NCI-H2107 treated with DMSO at 0.1 percent for 48 hours (cell line): ENCODE results near the gene CASP7.
A peak's percentile ranks its signal among the peaks of the same experiment; 100 is the strongest.

Experiments
- DNase-seq: peaks from one replicate; lab custom pipeline; 2025; ENCODE audit not compliant: unreplicated experiment; lab: John Stamatoyannopoulos, UW

CASP7 gene

GRCh38 chr10:113665806-113666354, 13.8 kb upstream of the CASP7 start:
- DNase-seq: no peak

GRCh38 chr10:113666682-113667252, 12.9 kb upstream of the CASP7 start:
- no peak for DNase-seq

- no peak for DNase-seq
These were observed 739 bp downstream of the CASP7 start for GRCh38 chr10:113680190-113681111.

GRCh38 chr10:113681533-113682470, 2.1 kb downstream of the CASP7 start:
- DNase-seq: no peak

DNA sequence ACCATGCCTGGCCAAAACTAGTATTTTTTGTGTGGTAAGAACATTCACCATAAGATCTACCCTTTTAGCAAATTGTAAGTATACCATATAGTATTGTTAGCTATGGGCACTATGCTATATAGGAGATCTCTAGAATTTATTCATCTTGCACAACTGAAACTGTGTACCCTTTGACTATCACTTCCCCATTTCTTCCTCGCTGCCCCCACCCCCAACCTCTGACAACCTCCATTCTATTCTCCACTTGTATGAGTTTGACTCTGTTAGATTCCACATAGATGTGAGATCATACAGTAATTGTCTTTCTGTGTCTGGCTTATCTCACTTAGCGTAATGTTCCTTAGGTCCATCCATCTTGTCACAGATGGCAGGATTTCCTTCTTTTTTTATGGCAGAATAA, 3.6 kb downstream of the CASP7 start:
- DNase-seq: no peak

DNA sequence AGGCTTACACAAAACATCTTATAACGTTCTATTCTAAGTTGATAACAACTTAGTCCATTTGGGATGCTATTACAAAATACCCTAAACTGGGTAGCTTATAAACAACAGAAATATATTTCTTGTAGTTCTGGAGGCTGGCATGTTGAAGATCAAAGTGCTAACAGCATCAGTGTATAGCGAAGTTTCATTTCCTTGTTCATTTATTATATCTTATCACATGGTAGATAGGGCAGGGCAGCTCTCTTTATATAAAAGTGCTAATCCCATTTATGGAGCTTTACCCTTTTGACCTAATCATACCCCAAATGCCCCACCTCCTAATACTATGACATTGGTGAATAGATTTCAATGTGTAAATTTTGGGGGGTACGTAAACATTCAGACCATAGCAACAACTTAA, 6.3 kb downstream of the CASP7 start:
- DNase-seq: no peak

GRCh38 chr10:113687037-113687436, 7.3 kb downstream of the CASP7 start:
- no peak for DNase-seq

GRCh38 chr10:113689057-113689456, 9.3 kb downstream of the CASP7 start:
- no peak for DNase-seq

DNA sequence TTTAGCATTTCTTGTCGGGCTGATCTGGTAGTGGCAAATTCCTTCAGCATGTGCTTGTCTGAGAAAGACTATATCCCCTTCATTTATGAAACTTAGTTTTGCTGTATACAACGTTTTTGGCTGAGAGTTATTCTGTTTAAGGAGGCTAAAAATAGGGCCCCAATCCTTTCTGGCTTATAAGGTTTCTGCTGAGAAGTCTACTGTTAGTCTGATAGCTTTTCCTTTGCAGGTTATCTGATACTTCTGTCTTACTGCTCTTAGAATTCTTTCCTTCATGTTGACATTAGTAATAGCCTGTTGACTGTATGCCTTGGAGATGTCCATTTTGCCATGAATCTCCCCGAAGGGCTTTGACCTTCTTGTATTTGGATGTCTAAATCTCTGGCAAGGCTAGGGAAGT, 9.9 kb downstream of the CASP7 start:
- no peak for DNase-seq

DNA sequence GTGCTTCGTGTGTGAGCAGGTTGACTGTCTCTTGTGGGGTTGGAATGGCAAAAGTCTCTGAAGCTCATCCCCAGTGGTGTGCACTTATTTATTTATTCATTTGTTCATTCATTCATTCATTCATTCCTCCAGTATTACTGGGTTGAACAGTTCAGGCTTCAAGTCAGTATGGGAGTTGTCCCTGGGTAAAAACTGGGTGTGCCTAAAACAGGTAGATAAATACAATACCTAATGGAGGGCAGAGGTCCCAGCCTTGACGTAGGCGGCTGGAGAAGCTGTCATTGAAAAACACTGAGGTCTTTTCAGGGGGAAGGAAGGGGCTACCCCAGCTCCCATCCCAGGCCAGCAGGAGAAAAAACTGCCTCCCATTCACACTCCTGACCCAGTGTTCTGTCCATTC, 11.0 kb downstream of the CASP7 start:
- no peak for DNase-seq

- no peak for DNase-seq
These were observed 11.7 kb downstream of the CASP7 start for GRCh38 chr10:113691381-113691780.

DNA sequence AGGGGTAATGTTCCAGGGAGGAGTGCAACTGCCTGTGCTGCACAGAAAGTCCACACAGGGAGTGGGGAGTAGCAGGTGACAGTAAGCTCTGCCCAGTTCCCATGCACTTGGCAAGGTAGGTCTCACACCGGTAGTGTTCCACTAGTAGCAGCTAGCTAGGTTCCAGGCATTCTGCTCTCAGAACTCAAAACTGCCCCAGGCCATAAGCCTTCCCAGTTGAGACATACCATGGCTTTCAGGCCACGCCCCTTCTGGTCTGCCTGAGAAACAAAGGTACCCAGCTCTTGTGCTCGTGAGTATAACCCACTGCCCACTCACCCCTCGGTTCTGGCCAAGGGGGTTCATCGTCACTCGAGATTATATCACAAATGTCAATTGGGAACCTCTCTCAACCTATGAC, 12.6 kb downstream of the CASP7 start:
- no peak for DNase-seq

GRCh38 chr10:113693348-113693747, 13.6 kb downstream of the CASP7 start:
- no peak for DNase-seq

- no peak for DNase-seq
These were observed 16.0 kb downstream of the CASP7 start for GRCh38 chr10:113695691-113696090.

GRCh38 chr10:113697595-113697994, 17.9 kb downstream of the CASP7 start:
- DNase-seq: no peak

DNA sequence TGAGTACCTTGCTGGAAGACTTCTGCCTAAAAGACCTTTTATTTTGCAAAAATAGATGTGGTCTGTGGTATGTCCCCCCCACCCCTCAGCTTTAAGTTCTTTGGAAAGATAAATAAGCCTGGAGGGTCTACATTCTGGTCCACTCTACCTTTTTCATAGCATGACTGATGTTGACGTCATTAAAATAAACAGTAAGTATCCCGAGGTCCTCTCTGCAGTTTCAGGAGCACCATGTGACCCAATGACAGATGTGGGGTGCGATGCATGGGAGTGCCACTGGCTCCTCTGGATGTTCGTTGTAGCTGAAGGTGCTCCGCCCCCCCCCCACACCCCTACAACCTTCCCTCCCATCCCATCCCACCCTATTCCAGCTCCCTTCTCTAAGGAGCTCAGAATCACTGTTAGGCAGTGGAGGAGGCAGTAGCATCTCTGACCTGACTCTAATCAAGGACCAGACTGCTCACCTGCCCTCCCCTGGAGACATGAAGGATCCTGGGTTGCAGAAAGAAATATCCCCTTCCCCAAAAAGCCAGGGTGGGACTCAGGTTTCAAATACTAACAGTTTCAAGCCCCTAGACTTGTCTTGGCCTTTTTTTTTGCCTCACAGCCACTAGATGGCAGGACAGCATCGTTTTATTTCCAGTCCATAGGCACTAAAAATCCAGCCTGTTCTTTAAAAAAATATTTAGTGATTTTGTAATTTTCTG, 25.1 kb downstream of the CASP7 start:
- peak; percentile 4 for DNase-seq

DNA sequence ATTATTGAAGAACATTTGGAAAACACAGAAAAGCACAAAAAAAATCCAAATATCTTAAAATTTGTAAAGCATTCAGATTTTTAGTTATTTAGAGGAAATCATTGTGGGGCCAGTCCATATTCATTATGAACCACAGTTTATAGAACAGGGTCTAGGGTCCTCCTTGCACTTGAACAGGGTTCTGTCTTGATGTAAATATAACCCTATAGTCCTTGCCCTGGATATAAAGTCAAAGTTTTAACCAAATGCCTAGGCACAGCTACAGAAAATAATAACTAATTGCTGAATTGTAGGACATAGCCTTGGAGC, 25.6 kb downstream of the CASP7 start:
- no peak for DNase-seq

- no peak for DNase-seq
These were observed 26.9 kb downstream of the CASP7 start for GRCh38 chr10:113706623-113707022.

GRCh38 chr10:113708640-113709039, 28.9 kb downstream of the CASP7 start:
- no peak for DNase-seq

DNA sequence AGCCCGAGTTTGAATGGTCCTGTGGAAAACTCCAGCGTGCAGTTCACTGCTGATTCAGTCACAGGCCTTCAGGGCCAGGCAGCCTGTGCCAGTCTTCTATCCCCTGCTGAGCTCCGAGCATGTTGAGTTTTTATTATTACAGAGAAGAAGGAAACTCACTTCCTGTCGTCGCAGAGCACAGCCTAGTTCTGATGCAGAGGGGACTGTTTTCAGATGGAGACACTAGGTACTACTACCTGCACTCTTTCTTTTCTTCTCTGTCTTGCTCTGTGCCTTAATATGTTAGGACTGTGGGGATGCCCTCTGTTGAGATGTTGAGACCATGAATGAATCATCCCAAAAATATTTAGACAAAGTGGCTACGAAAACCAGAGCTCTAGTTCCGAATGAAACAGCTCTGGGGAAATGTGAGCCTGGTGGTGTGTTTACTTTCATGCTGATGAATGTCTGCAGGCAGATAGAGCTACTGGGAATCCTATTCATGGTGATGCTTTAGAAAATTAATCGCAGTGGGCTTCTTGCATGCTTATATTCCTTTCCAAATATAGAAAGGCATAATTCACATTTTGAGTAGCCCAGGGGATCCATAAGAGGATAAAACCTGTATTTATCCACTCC, 29.6 kb downstream of the CASP7 start:
- no peak for DNase-seq
